ENCODE results near the gene SEC14L5.

- TF ChIP-seq CTCF (IDR thresholded peaks at IDR 0.05) (no peak), POLR2A (IDR thresholded peaks at IDR 0.05) (no peak), EP300 (IDR thresholded peaks at IDR 0.05) (no peak)
Observed at GRCh38 chr16:4970010-4970409, 11.9 kb downstream of the SEC14L5 start.

Data from suprapubic skin (tissue), 3 donors.